ENCODE results near the gene ZNF462.

DNA sequence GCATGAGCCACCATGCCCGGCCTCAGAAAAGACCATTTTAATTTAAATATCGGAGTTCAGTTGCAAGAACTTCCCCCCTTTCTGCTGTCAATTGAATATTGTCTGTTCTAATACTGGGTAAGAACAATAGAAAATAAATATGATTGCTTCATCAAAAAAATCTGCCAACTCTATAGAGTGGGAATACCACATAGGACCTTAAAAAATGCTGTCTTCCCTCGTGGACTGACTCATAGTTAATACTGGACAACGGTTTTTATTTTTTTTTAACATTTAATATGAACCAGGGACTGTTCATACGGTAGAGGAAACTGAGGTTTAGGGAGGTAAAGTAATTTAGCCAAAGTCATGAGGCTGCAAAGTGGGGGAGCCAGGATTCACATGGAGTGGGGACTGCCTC lies 9.7 kb downstream of the ZNF462 start:
- TF ChIP-seq, protein P1, sequence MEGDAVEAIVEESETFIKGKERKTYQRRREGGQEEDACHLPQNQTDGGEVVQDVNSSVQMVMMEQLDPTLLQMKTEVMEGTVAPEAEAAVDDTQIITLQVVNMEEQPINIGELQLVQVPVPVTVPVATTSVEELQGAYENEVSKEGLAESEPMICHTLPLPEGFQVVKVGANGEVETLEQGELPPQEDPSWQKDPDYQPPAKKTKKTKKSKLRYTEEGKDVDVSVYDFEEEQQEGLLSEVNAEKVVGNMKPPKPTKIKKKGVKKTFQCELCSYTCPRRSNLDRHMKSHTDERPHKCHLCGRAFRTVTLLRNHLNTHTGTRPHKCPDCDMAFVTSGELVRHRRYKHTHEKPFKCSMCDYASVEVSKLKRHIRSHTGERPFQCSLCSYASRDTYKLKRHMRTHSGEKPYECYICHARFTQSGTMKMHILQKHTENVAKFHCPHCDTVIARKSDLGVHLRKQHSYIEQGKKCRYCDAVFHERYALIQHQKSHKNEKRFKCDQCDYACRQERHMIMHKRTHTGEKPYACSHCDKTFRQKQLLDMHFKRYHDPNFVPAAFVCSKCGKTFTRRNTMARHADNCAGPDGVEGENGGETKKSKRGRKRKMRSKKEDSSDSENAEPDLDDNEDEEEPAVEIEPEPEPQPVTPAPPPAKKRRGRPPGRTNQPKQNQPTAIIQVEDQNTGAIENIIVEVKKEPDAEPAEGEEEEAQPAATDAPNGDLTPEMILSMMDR (IDR thresholded peaks at IDR 0.05), result no peak
- TF ChIP-seq POLR2A (IDR thresholded peaks at IDR 0.05), result no peak
